Activated CD8-positive, alpha-beta T cell treated with anti-CD3 and anti-CD28 coated beads, Interleukin-2, amount 10 ng/mL, durations not matched to agents 7 days and 5 days (primary cell): Measurements from ENCODE around the gene SGPL1. TPM values are rescaled to one million over a fixed set of nuclear protein-coding genes. Genes with fewer than 3 reads are reported as not detected.
"Not testable (repeated sequence)": the region's sequence is repeated elsewhere in the genome, so short reads cannot be mapped to it uniquely, and the experiment has no call there.

Source experiments
- ATAC-seq: fragments of 150-1000 bp; cut with Tn5 transposase; one replicate; pipeline ENCODE4 v1.10.0; 2021; ENCODE audit warnings: moderate library complexity
- CTCF ChIA-PET: fragments of 350-600 bp; sonication (Branson Sonifier 250); formaldehyde crosslinking; loops from one replicate; lab custom pipeline; 2021; ENCODE audit warnings: antibody characterized with exemption; lab: Charles Lee
- POLR2A ChIA-PET: fragments of 350-600 bp; sonication (Branson Sonifier 250); formaldehyde crosslinking; loops from one replicate; lab custom pipeline; 2021; ENCODE audit warnings: antibody characterized with exemption; lab: Charles Lee
- DNase-seq: peaks from one replicate; pipeline ENCODE4 v3.0.0-alpha.2; 2020
- H3K27ac Mint-ChIP-seq: one replicate; pipeline ENCODE4 v1.8.0; 2021; ENCODE audit warnings: mild to moderate bottlenecking, mixed read lengths
- H3K27me3 Mint-ChIP-seq: one replicate; pipeline ENCODE4 v1.8.0; 2021; ENCODE audit warnings: low read depth, mixed read lengths
- H3K36me3 Mint-ChIP-seq: one replicate; pipeline ENCODE4 v1.8.0; 2021; ENCODE audit warnings: low read depth, mixed read lengths
- H3K4me1 Mint-ChIP-seq: one replicate; pipeline ENCODE4 v1.8.0; 2021; ENCODE audit warnings: low read depth, mixed read lengths
- H3K4me3 Mint-ChIP-seq: one replicate; pipeline ENCODE4 v1.8.0; 2021; ENCODE audit warnings: mild to moderate bottlenecking, mixed read lengths
- H3K9me3 Mint-ChIP-seq: one replicate; pipeline ENCODE4 v1.8.0; 2022; ENCODE audit warnings: mixed read lengths; ENCODE audit not compliant: insufficient read depth
- total RNA-seq, 2 experiments: library from RNA; stranded (reverse); gene quantifications; one replicate each; pipeline ENCODE4 v1.2.3, GENCODE V29; 2021

The SGPL1 gene, protein sequence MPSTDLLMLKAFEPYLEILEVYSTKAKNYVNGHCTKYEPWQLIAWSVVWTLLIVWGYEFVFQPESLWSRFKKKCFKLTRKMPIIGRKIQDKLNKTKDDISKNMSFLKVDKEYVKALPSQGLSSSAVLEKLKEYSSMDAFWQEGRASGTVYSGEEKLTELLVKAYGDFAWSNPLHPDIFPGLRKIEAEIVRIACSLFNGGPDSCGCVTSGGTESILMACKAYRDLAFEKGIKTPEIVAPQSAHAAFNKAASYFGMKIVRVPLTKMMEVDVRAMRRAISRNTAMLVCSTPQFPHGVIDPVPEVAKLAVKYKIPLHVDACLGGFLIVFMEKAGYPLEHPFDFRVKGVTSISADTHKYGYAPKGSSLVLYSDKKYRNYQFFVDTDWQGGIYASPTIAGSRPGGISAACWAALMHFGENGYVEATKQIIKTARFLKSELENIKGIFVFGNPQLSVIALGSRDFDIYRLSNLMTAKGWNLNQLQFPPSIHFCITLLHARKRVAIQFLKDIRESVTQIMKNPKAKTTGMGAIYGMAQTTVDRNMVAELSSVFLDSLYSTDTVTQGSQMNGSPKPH
- 10 to 100 TPM; 22.2 to 28.0 TPM for total RNA-seq

- H3K36me3 Mint-ChIP-seq: peaks cover 7% of the 10 kb centered on the region
- peak; percentile 92 for ATAC-seq
- ChIA-PET POLR2A (interaction anchor here (1.9 to 2.0 kb wide), 2 partner anchors 17 to 72 kb away, joined by 6 to 8 read pairs; partner anchors contain the start of gene PCBD1), CTCF (interaction anchor here (0.6 to 2.8 kb wide), 16 partner anchors 9 to 267 kb away, joined by 3 to 23 read pairs (median 4); no protein-coding TSS in a partner anchor)
- peak within 1 kb of the TSS; percentile 85 for H3K4me3 Mint-ChIP-seq
- H3K27ac Mint-ChIP-seq: peak within 1 kb of the TSS; percentile 80
- no peaks in the 10 kb centered on the region for H3K27me3 Mint-ChIP-seq
- peaks cover 15% of the 10 kb centered on the region for H3K4me1 Mint-ChIP-seq
- no peaks in the 10 kb centered on the region for H3K9me3 Mint-ChIP-seq
- peak; percentile 87 for DNase-seq
Measured at GRCh38 chr10:70815504-70816219, at the start of gene SGPL1. SGPL1 (plus strand) TSS chr10:70815948; CDS start chr10:70816854, 906 bp downstream.

DNA sequence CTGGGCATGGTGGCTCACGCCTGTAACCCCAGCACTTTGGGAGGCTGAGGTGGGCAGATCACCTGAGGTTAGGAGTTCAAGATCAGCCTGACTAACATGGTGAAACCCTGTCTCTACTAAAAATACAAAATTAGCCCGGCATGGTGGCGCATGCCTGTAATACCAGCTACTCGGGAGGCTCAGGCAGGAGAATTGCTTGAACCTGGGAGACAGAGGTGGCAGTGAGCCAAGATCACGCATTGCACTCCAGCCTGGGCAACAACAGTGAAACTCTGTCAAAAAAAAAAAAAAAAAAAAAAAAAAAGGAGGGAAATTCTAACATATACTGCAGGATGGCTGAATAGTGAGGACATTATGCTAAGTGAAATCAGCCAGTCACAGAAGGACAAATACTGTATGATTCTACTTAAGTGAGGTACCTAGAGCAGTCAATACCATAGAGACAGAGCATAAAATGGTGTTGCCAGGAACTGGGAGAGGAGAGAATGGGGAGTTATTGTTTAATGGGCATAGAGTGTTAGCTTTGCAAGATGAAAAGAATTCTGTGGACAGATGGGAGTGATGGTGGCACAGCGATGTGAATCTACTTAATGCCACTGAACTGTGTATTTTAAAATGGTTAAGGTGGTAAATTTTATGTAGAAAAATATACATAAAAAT lies 47.6 kb upstream of the SGPL1 start:
- ATAC-seq, H3K4me3 Mint-ChIP-seq, H3K27ac Mint-ChIP-seq, CTCF ChIA-PET, H3K36me3 Mint-ChIP-seq, DNase-seq, H3K4me1 Mint-ChIP-seq: not testable (repeated sequence)
- Mint-ChIP-seq H3K27me3 (peaks cover 18% of the 10 kb centered on the region), H3K9me3 (peaks cover 11% of the 10 kb centered on the region)
- POLR2A ChIA-PET: interaction anchor here (0.7 kb wide), 1 partner anchor 8 kb away, joined by 3 read pairs; no protein-coding TSS in a partner anchor

- POLR2A ChIA-PET: no interaction called here
- Mint-ChIP-seq H3K36me3 (no peaks in the 10 kb centered on the region), H3K27ac (no peak overlapping the region), H3K27me3 (peaks cover 18% of the 10 kb centered on the region), H3K4me3 (no peak overlapping the region), H3K9me3 (peaks cover 11% of the 10 kb centered on the region), H3K4me1 (no peaks in the 10 kb centered on the region)
- CTCF ChIA-PET: interaction anchor here (0.8 kb wide), 1 partner anchor 156 kb away, joined by 3 read pairs; no protein-coding TSS in a partner anchor
- DNase-seq (no peak), ATAC-seq (no peak)
Measured at GRCh38 chr10:70769121-70769520, 46.6 kb upstream of the SGPL1 start.

- ChIA-PET CTCF (interaction anchor here (0.8 kb wide), 2 partner anchors 11 to 155 kb away, joined by 3 to 4 read pairs; no protein-coding TSS in a partner anchor), POLR2A (no interaction called here)
- no peak for DNase-seq
- H3K27ac Mint-ChIP-seq: no peak overlapping the region
- H3K4me1 Mint-ChIP-seq: no peaks in the 10 kb centered on the region
- no peak overlapping the region for H3K4me3 Mint-ChIP-seq
- H3K36me3 Mint-ChIP-seq: no peaks in the 10 kb centered on the region
- H3K27me3 Mint-ChIP-seq: peaks cover 18% of the 10 kb centered on the region
- ATAC-seq: no peak
- H3K9me3 Mint-ChIP-seq: peaks cover 10% of the 10 kb centered on the region
Measured at GRCh38 chr10:70770001-70770400, 45.7 kb upstream of the SGPL1 start.

DNA sequence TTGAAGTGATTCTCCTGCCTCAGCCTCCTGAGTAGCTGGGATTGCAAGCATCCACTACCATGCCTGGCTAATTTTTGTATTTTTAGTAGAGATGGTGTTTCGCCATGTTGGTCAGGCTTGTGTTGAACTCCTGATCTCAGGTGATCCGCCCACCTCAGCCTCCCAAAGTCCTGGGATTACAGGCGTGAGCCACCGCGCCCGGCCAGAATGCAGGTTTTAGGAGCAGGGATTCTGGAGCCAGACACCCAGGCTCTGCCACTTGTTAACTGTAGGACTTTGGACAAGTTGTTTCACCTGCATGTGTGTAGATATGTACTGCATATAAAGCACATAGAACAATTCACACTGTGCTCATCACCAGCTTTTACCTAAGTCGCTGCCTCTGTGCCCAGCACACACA lies 45.2 kb upstream of the SGPL1 start:
- H3K4me3 Mint-ChIP-seq, H3K9me3 Mint-ChIP-seq, H3K27ac Mint-ChIP-seq, CTCF ChIA-PET, H3K4me1 Mint-ChIP-seq, H3K36me3 Mint-ChIP-seq, DNase-seq, ATAC-seq, POLR2A ChIA-PET: not testable (repeated sequence)
- peaks cover 18% of the 10 kb centered on the region for H3K27me3 Mint-ChIP-seq

DNA sequence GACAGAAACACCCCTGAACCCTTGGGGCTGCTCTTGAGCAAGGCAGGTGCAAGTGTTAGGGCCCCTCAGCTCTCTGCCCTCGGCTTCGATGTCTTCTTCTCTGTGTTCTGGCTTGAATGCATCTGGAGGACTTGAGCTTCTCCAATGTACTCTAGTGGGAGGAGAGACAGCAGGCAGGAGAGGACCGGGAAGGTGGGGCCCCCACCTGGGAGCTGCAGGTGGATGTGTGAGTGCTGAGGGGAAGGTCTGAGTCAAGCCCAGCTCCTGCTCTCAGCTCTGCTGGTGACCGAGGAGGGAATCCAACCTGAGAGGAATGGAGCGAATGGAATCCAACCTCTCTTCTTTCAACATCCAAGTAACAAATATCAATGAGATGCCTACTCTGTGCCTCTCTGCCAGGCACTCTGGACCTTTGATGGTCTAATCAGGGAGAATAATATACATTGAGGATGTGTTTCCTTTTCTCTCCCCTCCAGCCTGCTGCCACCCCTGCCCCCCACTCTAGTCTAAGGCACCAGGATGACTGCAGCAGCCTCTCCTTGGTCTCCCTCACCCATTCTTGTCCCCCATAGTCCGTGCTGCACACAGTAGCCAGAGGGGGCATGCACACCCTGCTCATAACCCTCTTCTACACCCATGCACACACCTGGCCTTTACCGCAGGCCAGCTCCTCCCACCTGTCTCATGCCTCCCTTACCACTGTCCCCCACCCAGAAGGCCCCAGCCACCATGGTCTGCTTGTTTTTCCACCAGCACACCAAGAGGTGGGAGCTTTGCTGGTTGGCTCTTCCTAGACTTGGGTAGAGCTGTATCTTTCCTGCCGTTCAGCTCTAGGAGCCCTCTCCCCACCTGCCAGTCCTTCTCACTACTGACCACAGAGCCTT lies 44.2 kb upstream of the SGPL1 start:
- Mint-ChIP-seq H3K27me3 (peaks cover 17% of the 10 kb centered on the region), H3K9me3 (peaks cover 4% of the 10 kb centered on the region), H3K27ac (no peak overlapping the region), H3K4me3 (no peak overlapping the region), H3K36me3 (no peaks in the 10 kb centered on the region), H3K4me1 (no peaks in the 10 kb centered on the region)
- CTCF ChIA-PET: no interaction called here
- POLR2A ChIA-PET: no interaction called here
- no peak for ATAC-seq
- DNase-seq: no peak

DNA sequence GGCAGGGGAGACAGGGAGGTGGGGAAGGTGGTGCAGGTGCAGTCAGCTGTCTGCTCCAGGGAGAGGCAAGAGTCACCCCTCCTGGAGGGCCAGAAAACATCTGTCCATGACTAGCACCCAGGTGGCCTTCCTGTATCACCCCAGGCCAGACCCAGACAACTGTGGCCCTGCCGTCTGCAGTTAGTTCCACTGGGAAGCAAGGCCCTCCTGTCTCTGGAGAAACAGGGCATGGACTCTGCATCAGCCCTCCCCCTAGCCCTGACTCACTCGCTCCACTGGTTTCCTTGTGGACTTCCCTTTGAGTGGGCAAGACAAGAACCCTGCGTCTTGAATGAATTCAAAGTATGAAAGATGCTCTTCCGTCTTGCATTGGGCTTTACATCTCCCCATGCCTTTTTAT lies 43.1 kb upstream of the SGPL1 start:
- no peak overlapping the region for H3K4me3 Mint-ChIP-seq
- no peaks in the 10 kb centered on the region for H3K36me3 Mint-ChIP-seq
- ATAC-seq (no peak), DNase-seq (no peak)
- CTCF ChIA-PET: no interaction called here
- no peak overlapping the region for H3K27ac Mint-ChIP-seq
- H3K9me3 Mint-ChIP-seq: no peaks in the 10 kb centered on the region
- H3K27me3 Mint-ChIP-seq: peaks cover 12% of the 10 kb centered on the region
- POLR2A ChIA-PET: no interaction called here
- H3K4me1 Mint-ChIP-seq: no peaks in the 10 kb centered on the region

DNA sequence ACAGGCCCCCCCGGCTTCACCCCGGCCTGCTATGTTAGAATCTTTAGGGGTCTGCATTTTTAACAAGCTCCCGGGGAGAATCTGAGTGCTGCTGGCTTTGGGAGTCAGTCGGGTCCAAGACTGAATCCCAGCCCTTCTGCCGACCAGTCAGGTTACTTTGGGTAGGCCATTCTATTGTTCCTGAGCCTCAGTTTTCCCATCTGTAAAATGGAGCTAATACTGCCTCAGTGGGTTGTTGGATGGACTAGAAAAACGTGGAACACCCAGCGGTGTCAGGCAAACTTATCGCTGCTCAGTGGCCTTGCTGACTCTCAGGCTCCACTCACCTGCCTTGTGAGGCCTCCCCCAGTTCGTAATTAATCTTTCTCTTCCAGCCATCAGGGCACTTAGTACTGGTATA lies 42.3 kb upstream of the SGPL1 start:
- POLR2A ChIA-PET: no interaction called here
- no peak for DNase-seq
- Mint-ChIP-seq H3K9me3 (no peaks in the 10 kb centered on the region), H3K27ac (peak overlapping the region; percentile 5), H3K27me3 (peaks cover 7% of the 10 kb centered on the region), H3K4me1 (no peaks in the 10 kb centered on the region), H3K36me3 (no peaks in the 10 kb centered on the region), H3K4me3 (no peak overlapping the region)
- CTCF ChIA-PET: no interaction called here
- no peak for ATAC-seq

GRCh38 chr10:70773965-70774809 lies 41.6 kb upstream of the SGPL1 start:
- no peaks in the 10 kb centered on the region for H3K4me1 Mint-ChIP-seq
- CTCF ChIA-PET: no interaction called here
- H3K27ac Mint-ChIP-seq: no peak overlapping the region
- ATAC-seq (no peak), DNase-seq (no peak)
- H3K27me3 Mint-ChIP-seq: peaks cover 5% of the 10 kb centered on the region
- POLR2A ChIA-PET: no interaction called here
- H3K36me3 Mint-ChIP-seq: no peaks in the 10 kb centered on the region
- no peaks in the 10 kb centered on the region for H3K9me3 Mint-ChIP-seq
- no peak overlapping the region for H3K4me3 Mint-ChIP-seq
